Tibial nerve (tissue), 4 donors: ENCODE data around the gene NCF4. TPM values are rescaled to one million over a fixed set of nuclear protein-coding genes. Genes with fewer than 3 reads are reported as not detected.

Source experiments
- DNase-seq, 2 donors: peaks; one replicate each; pipeline ENCODE4 v3.0.0-alpha.2; 2019; ENCODE audit warnings: low spot score in 2 of 2
- H3K27ac ChIP-seq, 4 donors: fragments of 200-600 bp; sonication (generic) in 3 of 4; one replicate each; pipeline ENCODE4 v1.5.1; 2017 to 2019; ENCODE audit warnings: mild to moderate bottlenecking in 1 of 4
- H3K27me3 ChIP-seq, 2 donors: fragments of 200-600 bp; sonication (generic) in 1 of 2; one replicate each; pipeline versions ENCODE4 v1.5.1 to v1.6.0; 2017 to 2019
- H3K36me3 ChIP-seq, 3 donors: fragments of 200-600 bp; sonication (generic); one replicate each; pipeline ENCODE4 v1.5.1; 2018 to 2019
- H3K4me1 ChIP-seq, 4 donors: fragments of 200-600 bp; sonication (generic) in 3 of 4; one replicate each; pipeline ENCODE4 v1.5.1; 2017 to 2019
- H3K4me3 ChIP-seq, 4 donors: fragments of 200-600 bp; sonication (generic) in 3 of 4; one replicate each; pipeline ENCODE4 v1.5.1; 2017 to 2019; ENCODE audit warnings: mild to moderate bottlenecking in 1 of 4, moderate library complexity in 1 of 4
- H3K9me3 ChIP-seq, 4 donors: fragments of 200-600 bp; sonication (generic) in 3 of 4; one replicate each; pipeline ENCODE4 v1.5.1; 2017 to 2019
- CTCF ChIP-seq, 5 experiments: fragments of 200-600 bp in 3 of 5; fragments of 450-650 bp in 2 of 5; sonication (generic) in 3 of 5; IDR thresholded peaks; one replicate each; pipeline ENCODE4 v1.5.1; 2016 to 2019; ENCODE audit warnings: antibody characterized with exemption in 5 of 5, mild to moderate bottlenecking in 3 of 5, moderate library complexity in 2 of 5
- EP300 ChIP-seq, 2 donors: sonication (generic); formaldehyde crosslinking; IDR thresholded peaks; one replicate each; pipeline ENCODE4 v1.6.1; 2017; ENCODE audit warnings: antibody characterized with exemption in 2 of 2, mild to moderate bottlenecking in 1 of 2
- POLR2A ChIP-seq, 2 donors: fragments of 450-650 bp; IDR thresholded peaks; one replicate each; pipeline ENCODE4 v1.6.1; 2017; ENCODE audit warnings: antibody characterized with exemption in 2 of 2, mild to moderate bottlenecking in 2 of 2, moderate library complexity in 2 of 2
- WGBS, 2 donors: methylation state at CpG; one replicate each; pipeline ENCODE4 v1.1.5; 2018; 5-methylcytosine and 5-hydroxymethylcytosine counted together
- total RNA-seq, 4 donors: library from RNA; depleted of rRNA; stranded (reverse); fragments of >200 nt; gene quantifications; one replicate each; pipeline ENCODE4 v1.1.0, GENCODE V29; 2016

The NCF4 gene
- total RNA-seq: 10 to 100 TPM; 14.2 to 71.4 (median 17.2) TPM

GRCh38 chr22:36860821-36861659, at the start of gene NCF4:
Gene NCF4, plus strand, starts transcription at chr22:36861006. Its CDS starts 166 bp downstream, at chr22:36861172.
- no peaks in the 10 kb centered on the region for H3K36me3 ChIP-seq
- WGBS, 2 donors: 71 to 73% methylated on average over 13 to 16 of the region's 17 CpGs
- DNase-seq: peak; percentile 21 to 61
- peak within 1 kb of the TSS in 2 of 4 donors; percentile 60 to 75 for H3K27ac ChIP-seq
- H3K27me3 ChIP-seq: no peaks in the 10 kb centered on the region
- TF ChIP-seq EP300 (IDR thresholded peaks at IDR 0.05): peak in 1 of 2 donors; percentile 59
- no peak for TF ChIP-seq POLR2A (IDR thresholded peaks at IDR 0.05)
- H3K4me3 ChIP-seq: peak within 1 kb of the TSS in 2 of 4 donors; percentile 27 to 38
- peaks cover 0 to 6% (median 3%) of the 10 kb centered on the region in 4 donors for H3K4me1 ChIP-seq
- H3K9me3 ChIP-seq: no peaks in the 10 kb centered on the region

GRCh38 chr22:36811094-36811800, 49.6 kb upstream of the NCF4 start:
- H3K27me3 ChIP-seq: peaks cover 0 to 39% of the 10 kb centered on the region in 2 donors
- no peak overlapping the region for H3K27ac ChIP-seq
- H3K36me3 ChIP-seq: no peaks in the 10 kb centered on the region
- H3K4me3 ChIP-seq: no peak overlapping the region
- TF ChIP-seq CTCF (IDR thresholded peaks at IDR 0.05) (no peak), POLR2A (IDR thresholded peaks at IDR 0.05) (no peak), EP300 (IDR thresholded peaks at IDR 0.05) (no peak)
- WGBS, 2 donors: 85% methylated on average over 3 of the region's 3 CpGs
- no peak for DNase-seq
- H3K9me3 ChIP-seq: no peaks in the 10 kb centered on the region
- peaks cover 0 to 4% (median under 1%) of the 10 kb centered on the region in 4 donors for H3K4me1 ChIP-seq

GRCh38 chr22:36814801-36815200, 46.0 kb upstream of the NCF4 start:
- 62 to 64% methylated on average over 10 of the region's 10 CpGs for WGBS, 2 donors
- H3K9me3 ChIP-seq: no peaks in the 10 kb centered on the region
- no peak overlapping the region for H3K4me3 ChIP-seq
- peaks cover 0 to 17% (median 4%) of the 10 kb centered on the region in 4 donors for H3K4me1 ChIP-seq
- H3K27me3 ChIP-seq: peaks cover 0 to 75% of the 10 kb centered on the region in 2 donors
- no peak overlapping the region for H3K27ac ChIP-seq
- H3K36me3 ChIP-seq: no peaks in the 10 kb centered on the region
- no peak for TF ChIP-seq EP300 (IDR thresholded peaks at IDR 0.05)
- no peak for TF ChIP-seq CTCF (IDR thresholded peaks at IDR 0.05)
- TF ChIP-seq POLR2A (IDR thresholded peaks at IDR 0.05): no peak
- no peak for DNase-seq

GRCh38 chr22:36815558-36816338, 45.1 kb upstream of the NCF4 start:
- Histone ChIP-seq H3K27me3 (peaks cover 0 to 82% of the 10 kb centered on the region in 2 donors), H3K27ac (no peak overlapping the region), H3K36me3 (no peaks in the 10 kb centered on the region), H3K4me1 (peaks cover 0 to 17% (median 4%) of the 10 kb centered on the region in 4 donors), H3K4me3 (no peak overlapping the region), H3K9me3 (no peaks in the 10 kb centered on the region)
- TF ChIP-seq CTCF (IDR thresholded peaks at IDR 0.05) (no peak), EP300 (IDR thresholded peaks at IDR 0.05) (no peak), POLR2A (IDR thresholded peaks at IDR 0.05) (no peak)
- DNase-seq: no peak
- 38 to 40% methylated on average over 8 of the region's 8 CpGs for WGBS, 2 donors

- Histone ChIP-seq H3K4me1 (peaks cover 0 to 17% (median 4%) of the 10 kb centered on the region in 4 donors), H3K36me3 (no peaks in the 10 kb centered on the region), H3K4me3 (peak overlapping the region in 2 of 4 donors; percentile 22 to 42), H3K9me3 (no peaks in the 10 kb centered on the region), H3K27me3 (peaks cover 0 to 88% of the 10 kb centered on the region in 2 donors), H3K27ac (no peak overlapping the region)
- no peak for DNase-seq
- TF ChIP-seq CTCF (IDR thresholded peaks at IDR 0.05) (no peak), EP300 (IDR thresholded peaks at IDR 0.05) (no peak), POLR2A (IDR thresholded peaks at IDR 0.05) (no peak)
- WGBS, 2 donors: 0 to 6% methylated on average over 9 to 12 of the region's 12 CpGs
These were observed 44.5 kb upstream of the NCF4 start for GRCh38 chr22:36816339-36816635.
